ENCODE results near the gene LRPPRC.

LRPPRC gene

GRCh38 chr2:43853141-43854081, 142.4 kb downstream of the LRPPRC start:
- DNase-seq, result no peak

- no peak for DNase-seq
Measured at GRCh38 chr2:43852196-43852730, 143.5 kb downstream of the LRPPRC start.

GRCh38 chr2:43851011-43851980, 144.5 kb downstream of the LRPPRC start:
- no peak for DNase-seq

- no peak for DNase-seq
Measured at GRCh38 chr2:43848214-43848613, 147.6 kb downstream of the LRPPRC start.

- no peak for DNase-seq
Measured at GRCh38 chr2:43846140-43846793, 149.5 kb downstream of the LRPPRC start.

- DNase-seq, result no peak
Measured at GRCh38 chr2:43845181-43845580, 150.6 kb downstream of the LRPPRC start.

- no peak for DNase-seq
Measured at GRCh38 chr2:43842866-43843226, 152.9 kb downstream of the LRPPRC start.

GRCh38 chr2:43841949-43842865, 153.6 kb downstream of the LRPPRC start:
- no peak for DNase-seq

GRCh38 chr2:43840965-43841364, 154.8 kb downstream of the LRPPRC start:
- DNase-seq, result no peak

- DNase-seq, result no peak
Measured at GRCh38 chr2:43839776-43840564, 155.8 kb downstream of the LRPPRC start.

- no peak for DNase-seq
Measured at GRCh38 chr2:43838560-43839267, 157.1 kb downstream of the LRPPRC start, which contains the start of the genes ABCG5 and ABCG8. Gene ABCG5 (minus strand): TSS chr2:43838839. CDS start chr2:43838679, 160 bp downstream. Gene ABCG8 (plus strand): TSS chr2:43838971. CDS start chr2:43839054, 83 bp downstream.

GRCh38 chr2:43837831-43838559, 157.8 kb downstream of the LRPPRC start:
- no peak for DNase-seq

GRCh38 chr2:43837033-43837432, 158.8 kb downstream of the LRPPRC start:
- DNase-seq, result no peak

Measured in NCI-H2171 treated with DMSO at 0.1 percent for 48 hours (cell line).